ENCODE measurements around the gene RABGAP1L. TPM values are rescaled to one million over a fixed set of nuclear protein-coding genes. Genes with fewer than 3 reads are reported as not detected.
"Not testable (repeated sequence)": the region's sequence is repeated elsewhere in the genome, so short reads cannot be mapped to it uniquely, and the experiment has no call there.

RABGAP1L gene
- total RNA-seq, 1 experiment from 2014 or later: 29.3 TPM

- Histone ChIP-seq H2AFZ (ENCODE audit: low read depth, low read length, poor library complexity, severe bottlenecking) (no peak overlapping the region), H3K27ac (ENCODE audit: low read depth, low read length) (no peak overlapping the region), H3K4me3 (replicated peaks in 1 of 2; ENCODE audit: low read depth in 1 of 2, low read length in 2 of 2) (no peak overlapping the region; a peak in 1 of 4 replicates), H3K36me3 (ENCODE audit: control insufficient read depth in 1 of 2, insufficient read depth in 2 of 2, low read length in 2 of 2) (no peaks in the 10 kb centered on the region), H3K4me2 (ENCODE audit: low read length) (peak overlapping the region; percentile 55), H3K27me3 (ENCODE audit: insufficient read depth, low read length) (no peaks in the 10 kb centered on the region), H4K20me1 (ENCODE audit: insufficient read depth) (no peaks in the 10 kb centered on the region), H3K4me1 (ENCODE audit: control insufficient read depth in 1 of 2, insufficient read depth in 2 of 2, low read length in 2 of 2) (peaks cover 15 to 54% of the 10 kb centered on the region in 2 experiments), H3K9ac (ENCODE audit: low read length) (no peak overlapping the region), H3K9me2 (ENCODE audit: insufficient read depth) (no peaks in the 10 kb centered on the region), H3K79me2 (ENCODE audit: insufficient read depth, low read length) (no peaks in the 10 kb centered on the region), H3K9me3 (ENCODE audit: control insufficient read depth in 1 of 2, insufficient read depth in 1 of 2, low read depth in 1 of 2, low read length in 2 of 2) (no peaks in the 10 kb centered on the region)
- BruUV-seq (replicated peaks): no TSS peak
- POLR2A ChIA-PET: interaction anchor here (0.6 to 1.0 kb wide), 2 partner anchors 184 to 381 kb away, joined by 3 to 4 read pairs; partner anchors contain the start of gene CACYBP
- CTCF ChIA-PET: no interaction called here
- no peak for ATAC-seq
- intact Hi-C loops (cut with micrococcal nuclease): no loop called here
- TF ChIP-seq ZFX (IDR thresholded peaks at IDR 0.05) (no peak), EGR1 (IDR thresholded peaks at IDR 0.05; ENCODE audit: low read depth) (no peak), CTCF (IDR thresholded peaks at IDR 0.05 in 2 of 3, conservative IDR thresholded peaks at IDR 0.05 in 1 of 3; ENCODE audit: borderline replicate concordance in 1 of 3, insufficient read depth in 1 of 3, low read depth in 2 of 3, low read length in 2 of 3) (no peak), SIN3A (IDR thresholded peaks at IDR 0.05; ENCODE audit: low read depth) (no peak)
- DNase-seq (ENCODE audit: low read depth, low spot score): no peak
- RAD21 ChIA-PET (ENCODE audit: low non-redundant PET in 1 of 2, low total read pairs in 2 of 2, uncharacterized antibody in 2 of 2, unreplicated experiment in 2 of 2): no interaction called here
These were observed 656.2 kb downstream of the RABGAP1L start for GRCh38 chr1:174815474-174815908.

GRCh38 chr1:174816621-174817020 lies 657.3 kb downstream of the RABGAP1L start:
- RAD21 ChIA-PET (ENCODE audit: low non-redundant PET in 1 of 2, low total read pairs in 2 of 2, uncharacterized antibody in 2 of 2, unreplicated experiment in 2 of 2); H3K27ac ChIP-seq (ENCODE audit: low read depth, low read length); H3K4me3 ChIP-seq (replicated peaks in 1 of 2; ENCODE audit: low read depth in 1 of 2, low read length in 2 of 2); DNase-seq (ENCODE audit: low read depth, low spot score); H2AFZ ChIP-seq (ENCODE audit: low read depth, low read length, poor library complexity, severe bottlenecking); H3K79me2 ChIP-seq (ENCODE audit: insufficient read depth, low read length); intact Hi-C loops (cut with micrococcal nuclease); H4K20me1 ChIP-seq (ENCODE audit: insufficient read depth); POLR2A ChIA-PET; H3K27me3 ChIP-seq (ENCODE audit: insufficient read depth, low read length); ATAC-seq; H3K9me2 ChIP-seq (ENCODE audit: insufficient read depth); H3K9ac ChIP-seq (ENCODE audit: low read length); H3K9me3 ChIP-seq (ENCODE audit: control insufficient read depth in 1 of 2, insufficient read depth in 1 of 2, low read depth in 1 of 2, low read length in 2 of 2); H3K36me3 ChIP-seq (ENCODE audit: control insufficient read depth in 1 of 2, insufficient read depth in 2 of 2, low read length in 2 of 2); BruUV-seq (replicated peaks): not testable (repeated sequence)
- Histone ChIP-seq H3K4me1 (ENCODE audit: control insufficient read depth in 1 of 2, insufficient read depth in 2 of 2, low read length in 2 of 2) (peaks cover 15 to 54% of the 10 kb centered on the region in 2 experiments), H3K4me2 (ENCODE audit: low read length) (peak overlapping the region; percentile 55; the same call in 1 of the 2 replicates)
- CTCF ChIA-PET: interaction anchor here (0.6 to 1.4 kb wide), 2 partner anchors 38 to 171 kb away, joined by 3 read pairs; no protein-coding TSS in a partner anchor

All from HCT116 (cell line).